ENCODE measurements around the gene KNTC1. TPM values are rescaled to one million over a fixed set of nuclear protein-coding genes. Genes with fewer than 3 reads are reported as not detected.
"Not testable (repeated sequence)": the region's sequence is repeated elsewhere in the genome, so short reads cannot be mapped to it uniquely, and the experiment has no call there.

Gene KNTC1
- total RNA-seq, 4 donors from 2014 or later: 9.0 to 33.7 (median 14.4) TPM

- peaks cover 4 to 100% (median 36%) of the 10 kb centered on the region in 3 donors for H3K36me3 ChIP-seq
- H3K27me3 ChIP-seq: no peaks in the 10 kb centered on the region
- intact Hi-C loops (cut with DNase I): no loop called here
- TF ChIP-seq POLR2A (IDR thresholded peaks at IDR 0.05) (no peak), CTCF (IDR thresholded peaks at IDR 0.05) (no peak)
- DNase-seq: no peak
- H3K4me1 ChIP-seq: no peaks in the 10 kb centered on the region
- WGBS, 2 donors: 83 to 89% methylated on average over 7 of the region's 7 CpGs
- H3K9me3 ChIP-seq: no peaks in the 10 kb centered on the region
- no peak overlapping the region for H3K4me3 ChIP-seq
- H3K27ac ChIP-seq: no peak overlapping the region
Measured at GRCh38 chr12:122486805-122487426, 40.1 kb upstream of the KNTC1 start.

- H3K9me3 ChIP-seq; DNase-seq; H3K27ac ChIP-seq; H3K4me3 ChIP-seq; H3K4me1 ChIP-seq; H3K27me3 ChIP-seq; intact Hi-C loops (cut with DNase I): not testable (repeated sequence)
- WGBS, 2 donors: 93 to 94% methylated on average over 3 of the region's 3 CpGs
- peaks cover 4 to 100% (median 41%) of the 10 kb centered on the region in 3 donors for H3K36me3 ChIP-seq
Measured at GRCh38 chr12:122487807-122488206, 39.2 kb upstream of the KNTC1 start.

GRCh38 chr12:122489038-122489437 is 38.0 kb upstream of the KNTC1 start:
- Histone ChIP-seq H3K9me3 (no peaks in the 10 kb centered on the region), H3K4me1 (no peaks in the 10 kb centered on the region), H3K4me3 (no peak overlapping the region), H3K36me3 (peaks cover 4 to 100% (median 45%) of the 10 kb centered on the region in 3 donors), H3K27ac (no peak overlapping the region), H3K27me3 (no peaks in the 10 kb centered on the region)
- no peak for DNase-seq
- intact Hi-C loops (cut with DNase I): no loop called here
- 85 to 94% methylated on average over 2 of the region's 2 CpGs for WGBS, 2 donors
- TF ChIP-seq CTCF (IDR thresholded peaks at IDR 0.05) (no peak), POLR2A (IDR thresholded peaks at IDR 0.05) (no peak)

GRCh38 chr12:122491991-122492390 is 35.1 kb upstream of the KNTC1 start:
- H3K9me3 ChIP-seq: no peaks in the 10 kb centered on the region
- H3K4me1 ChIP-seq: peaks cover 0 to 6% (median 0%) of the 10 kb centered on the region in 3 donors
- TF ChIP-seq POLR2A (IDR thresholded peaks at IDR 0.05) (no peak), CTCF (IDR thresholded peaks at IDR 0.05) (no peak)
- peaks cover 4 to 100% (median 37%) of the 10 kb centered on the region in 3 donors for H3K36me3 ChIP-seq
- no peak overlapping the region for H3K27ac ChIP-seq
- no peak for DNase-seq
- no peak overlapping the region for H3K4me3 ChIP-seq
- intact Hi-C loops (cut with DNase I): no loop called here
- WGBS, 2 donors: 93 to 100% methylated on average over 2 of the region's 2 CpGs
- H3K27me3 ChIP-seq: no peaks in the 10 kb centered on the region

GRCh38 chr12:122493222-122493621 is 33.8 kb upstream of the KNTC1 start:
- peaks cover 0 to 95% (median 29%) of the 10 kb centered on the region in 3 donors for H3K36me3 ChIP-seq
- intact Hi-C loops (cut with DNase I); H3K27me3 ChIP-seq; H3K4me3 ChIP-seq; H3K27ac ChIP-seq; DNase-seq; H3K9me3 ChIP-seq: not testable (repeated sequence)
- peaks cover 0 to 19% (median 11%) of the 10 kb centered on the region in 3 donors for H3K4me1 ChIP-seq
- 73 to 76% methylated on average over 6 of the region's 6 CpGs for WGBS, 2 donors

- Histone ChIP-seq H3K9me3 (no peaks in the 10 kb centered on the region), H3K4me1 (peaks cover 12 to 35% (median 16%) of the 10 kb centered on the region in 3 donors), H3K27ac (no peak overlapping the region), H3K27me3 (no peaks in the 10 kb centered on the region), H3K36me3 (peaks cover 0 to 75% (median 20%) of the 10 kb centered on the region in 3 donors), H3K4me3 (no peak overlapping the region)
- intact Hi-C loops (cut with DNase I): no loop called here
- no peak for TF ChIP-seq CTCF (IDR thresholded peaks at IDR 0.05)
- TF ChIP-seq POLR2A (IDR thresholded peaks at IDR 0.05): no peak
- no peak for DNase-seq
- WGBS, 2 donors: 86 to 92% methylated on average over 7 of the region's 7 CpGs
Measured at GRCh38 chr12:122495258-122495657, 31.8 kb upstream of the KNTC1 start.
